Bronchial smooth muscle cell (primary cell): Measurements from ENCODE around the gene MINAR1. TPM values are rescaled to one million over a fixed set of nuclear protein-coding genes. Genes with fewer than 3 reads are reported as not detected.

Experiments
- total RNA-seq: library from RNA; depleted of rRNA; stranded (reverse); fragments of >200 nt; gene quantifications from 2 replicates; pipeline ENCODE4 v1.2.1, GENCODE V29; 2014

The MINAR1 gene
- total RNA-seq = 0.43 and 0.63 TPM in 2 replicates

GRCh38 chr15:79431636-79432344 lies at the start of gene MINAR1:
MINAR1 (plus strand) TSS chr15:79432336; CDS start chr15:79456148, 23,812 bp downstream.

Other genes with a start within 250 kb of the MINAR1 start
- gene ANKRD34C, start 149.6 kb upstream of the MINAR1 start, total RNA-seq = not detected in 2 replicates
- 126 and 159 TPM in 2 replicates for gene TMED3, start 121.2 kb upstream of the MINAR1 start, total RNA-seq